Coronary artery (tissue), 2 donors: Measurements from ENCODE around the gene REC114.

ENCODE experiments used
- DNase-seq: peaks from one replicate; pipeline ENCODE4 v3.0.0-alpha.2; 2017; ENCODE audit warnings: low spot score
- H3K27ac ChIP-seq, 2 donors: fragments of 200-600 bp; sonication (generic); one replicate each; pipeline ENCODE4 v1.5.1; 2016 to 2019
- H3K4me3 ChIP-seq: fragments of 200-600 bp; sonication (generic); 2 replicates; pipeline ENCODE4 v1.5.1; 2016; ENCODE audit warnings: mild to moderate bottlenecking, moderate library complexity
- TF ChIP-seq, protein P1 (sequence below): fragments of 200-600 bp; sonication (generic); IDR thresholded peaks from one replicate; pipeline ENCODE4 v1.5.1; 2019; ENCODE audit warnings: antibody characterized with exemption

Gene REC114

DNA sequence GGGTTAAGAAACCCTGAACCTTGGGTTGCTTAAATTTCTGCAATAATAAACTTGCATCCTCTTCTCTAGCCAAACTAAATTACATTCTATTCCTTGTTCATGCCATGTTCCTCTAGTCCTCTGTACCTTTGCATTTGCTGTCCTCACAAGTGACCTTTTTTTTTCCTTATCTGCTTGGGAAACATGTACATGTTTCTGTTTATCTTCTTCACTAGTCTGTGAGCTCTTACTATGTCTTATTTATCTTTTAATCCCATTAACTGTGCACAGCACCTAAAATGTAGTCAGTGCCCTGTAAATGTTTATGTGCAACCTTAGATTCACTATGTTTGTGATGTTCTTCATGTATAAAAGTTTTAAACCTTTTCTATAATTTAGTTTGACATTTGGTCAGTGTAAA is 61.9 kb downstream of the REC114 start:
- TF ChIP-seq, protein P1, sequence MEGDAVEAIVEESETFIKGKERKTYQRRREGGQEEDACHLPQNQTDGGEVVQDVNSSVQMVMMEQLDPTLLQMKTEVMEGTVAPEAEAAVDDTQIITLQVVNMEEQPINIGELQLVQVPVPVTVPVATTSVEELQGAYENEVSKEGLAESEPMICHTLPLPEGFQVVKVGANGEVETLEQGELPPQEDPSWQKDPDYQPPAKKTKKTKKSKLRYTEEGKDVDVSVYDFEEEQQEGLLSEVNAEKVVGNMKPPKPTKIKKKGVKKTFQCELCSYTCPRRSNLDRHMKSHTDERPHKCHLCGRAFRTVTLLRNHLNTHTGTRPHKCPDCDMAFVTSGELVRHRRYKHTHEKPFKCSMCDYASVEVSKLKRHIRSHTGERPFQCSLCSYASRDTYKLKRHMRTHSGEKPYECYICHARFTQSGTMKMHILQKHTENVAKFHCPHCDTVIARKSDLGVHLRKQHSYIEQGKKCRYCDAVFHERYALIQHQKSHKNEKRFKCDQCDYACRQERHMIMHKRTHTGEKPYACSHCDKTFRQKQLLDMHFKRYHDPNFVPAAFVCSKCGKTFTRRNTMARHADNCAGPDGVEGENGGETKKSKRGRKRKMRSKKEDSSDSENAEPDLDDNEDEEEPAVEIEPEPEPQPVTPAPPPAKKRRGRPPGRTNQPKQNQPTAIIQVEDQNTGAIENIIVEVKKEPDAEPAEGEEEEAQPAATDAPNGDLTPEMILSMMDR: no peak
- DNase-seq: no peak
- Histone ChIP-seq H3K27ac (no peak overlapping the region), H3K4me3 (no peak overlapping the region)

DNA sequence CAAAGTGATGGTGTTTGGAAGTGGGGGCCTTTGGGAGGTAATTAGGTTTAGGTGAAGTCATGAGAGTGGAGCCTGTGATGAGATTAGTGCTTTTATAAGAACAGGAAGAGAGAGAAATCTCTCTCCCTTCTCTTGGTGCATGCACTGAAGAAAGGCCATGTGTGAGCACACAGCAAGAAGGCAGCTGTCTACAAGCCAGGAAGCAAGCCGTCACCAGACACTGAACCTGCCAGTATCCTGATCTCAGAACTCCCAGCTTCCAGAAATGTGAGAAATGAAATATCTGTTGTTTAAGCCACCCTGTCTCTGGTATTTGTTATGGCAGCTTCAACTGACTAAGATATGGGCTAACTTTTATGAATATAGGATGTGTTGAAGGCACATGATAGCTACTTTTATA is 72.6 kb downstream of the REC114 start:
- no peak for DNase-seq
- no peak overlapping the region for H3K27ac ChIP-seq
- TF ChIP-seq, protein P1: no peak
- H3K4me3 ChIP-seq: no peak overlapping the region

GRCh38 chr15:73517566-73517965 is 74.6 kb downstream of the REC114 start:
- TF ChIP-seq, protein P1: no peak
- Histone ChIP-seq H3K27ac (no peak overlapping the region), H3K4me3 (no peak overlapping the region)
- DNase-seq: no peak

DNA sequence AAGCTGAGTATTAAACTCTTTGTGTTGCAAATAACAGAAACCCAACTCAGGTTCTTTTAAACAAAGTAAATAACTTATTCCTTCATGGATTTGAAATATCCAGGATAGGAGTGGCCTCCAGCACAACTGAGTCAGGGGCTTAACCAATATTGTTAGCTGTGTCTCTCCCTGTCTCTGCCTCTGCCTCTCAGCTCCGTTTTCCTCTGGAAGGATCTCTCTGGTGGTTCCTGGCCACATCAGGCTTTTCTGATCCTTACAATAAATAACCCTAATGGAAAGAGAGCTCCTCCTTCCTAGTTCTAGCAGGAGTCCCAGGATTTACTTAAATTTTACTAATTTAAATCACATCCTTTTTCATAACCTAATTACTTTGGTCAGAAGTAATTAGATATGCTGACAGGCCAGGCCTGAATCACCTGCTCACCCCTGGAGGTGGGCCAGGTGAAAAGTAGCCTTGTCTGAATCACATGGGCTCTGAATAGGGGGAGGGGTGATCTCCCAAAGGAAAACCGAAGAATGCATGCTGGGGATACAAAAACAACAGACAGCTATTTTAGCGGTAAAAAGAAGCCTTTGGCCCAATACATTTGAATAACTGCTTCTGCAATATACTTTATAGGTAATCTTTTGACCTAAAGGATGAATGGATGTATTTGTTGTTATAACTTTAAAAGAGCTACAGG is 75.4 kb downstream of the REC114 start:
- TF ChIP-seq, protein P1: no peak
- no peak overlapping the region for H3K4me3 ChIP-seq
- H3K27ac ChIP-seq: no peak overlapping the region
- no peak for DNase-seq

DNA sequence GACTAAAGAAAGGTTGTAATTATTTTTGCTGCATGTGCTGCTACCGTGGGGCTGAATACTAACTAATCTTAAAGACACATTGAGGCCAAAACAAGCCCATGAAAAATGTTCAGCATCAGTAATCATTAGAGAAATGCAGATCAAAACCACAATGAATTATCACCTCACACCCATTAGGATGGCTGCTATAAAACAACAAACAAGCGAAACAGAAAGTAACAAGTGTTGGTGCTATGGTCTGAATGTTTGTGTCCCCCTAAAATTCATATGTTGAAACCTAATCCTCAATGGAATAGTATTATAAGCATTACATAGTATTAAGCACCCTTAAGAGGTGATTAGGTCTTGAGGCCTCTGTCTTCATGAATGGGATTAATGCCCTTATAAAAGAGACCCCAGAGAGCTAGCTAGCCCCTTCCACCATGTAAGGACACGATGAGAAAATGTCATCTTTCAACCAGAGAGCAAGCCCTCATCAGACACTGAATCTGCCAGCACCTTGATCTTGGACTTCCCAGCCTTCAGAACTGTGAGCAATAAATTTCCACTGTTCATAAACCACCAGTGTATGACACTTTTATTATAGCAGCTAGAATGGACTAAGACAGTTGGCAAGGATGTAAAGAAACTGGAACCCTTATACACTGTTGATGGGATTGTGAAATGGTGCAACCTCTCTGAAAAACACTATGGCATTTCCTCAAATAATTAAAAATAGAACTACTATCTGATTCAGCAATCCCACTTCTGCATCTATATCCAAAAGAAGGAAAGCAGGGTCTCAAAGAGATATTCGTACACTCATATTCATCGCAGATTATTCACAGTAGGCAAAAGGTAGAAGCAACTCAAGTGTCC is 76.1 kb downstream of the REC114 start:
- Histone ChIP-seq H3K27ac (no peak overlapping the region), H3K4me3 (no peak overlapping the region)
- no peak for DNase-seq
- TF ChIP-seq, protein P1: no peak

DNA sequence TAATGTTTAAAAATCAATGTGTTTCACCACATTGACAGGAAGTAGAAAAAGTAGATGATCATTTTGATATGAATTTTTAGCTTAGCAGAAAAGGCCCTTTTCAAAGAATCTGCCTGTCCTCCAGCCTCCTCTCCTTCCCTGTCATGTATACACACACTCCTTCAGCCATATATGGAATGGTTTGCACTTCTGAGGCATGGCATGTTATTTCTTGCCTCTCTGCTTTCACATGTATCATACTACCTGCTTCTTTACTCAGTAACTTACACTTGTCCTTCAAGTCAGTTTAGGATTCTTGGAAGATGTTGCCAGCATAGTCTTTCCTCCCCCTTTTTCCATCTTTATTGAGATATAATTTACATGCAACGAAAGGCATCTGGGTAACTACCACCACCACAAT is 79.0 kb downstream of the REC114 start:
- no peak for DNase-seq
- no peak overlapping the region for H3K27ac ChIP-seq
- H3K4me3 ChIP-seq: no peak overlapping the region
- TF ChIP-seq, protein P1: no peak

GRCh38 chr15:73524919-73525318 is 82.0 kb downstream of the REC114 start:
- DNase-seq: no peak
- H3K4me3 ChIP-seq: no peak overlapping the region
- H3K27ac ChIP-seq: no peak overlapping the region
- TF ChIP-seq, protein P1: no peak
